Stimulated activated CD8-positive, alpha-beta memory T cell treated with anti-CD3 and anti-CD28 coated beads, Interleukin-12 subunit alpha, Interleukin-12 subunit beta, amount 100 ng/mL, for 4 hours (primary cell): Measurements from ENCODE around the gene FAM83G.
A peak's percentile ranks its signal among the peaks of the same experiment; 100 is the strongest.
"Not testable (repeated sequence)": the region's sequence is repeated elsewhere in the genome, so short reads cannot be mapped to it uniquely, and the experiment has no call there.

Source experiments
- DNase-seq: peaks from one replicate; pipeline ENCODE4 v3.0.0-alpha.2; 2020; ENCODE audit warnings: low read depth

The FAM83G gene

GRCh38 chr17:19004421-19005136 lies at the start of gene FAM83G:
Gene FAM83G, minus strand, starts transcription at chr17:19004764. Its CDS starts 723 bp downstream, at chr17:19004041.
- peak; percentile 88 for DNase-seq

- DNase-seq, result not testable (repeated sequence)
These were observed 44.3 kb upstream of the FAM83G start for GRCh38 chr17:19048826-19049225.

GRCh38 chr17:19047510-19047909 lies 42.9 kb upstream of the FAM83G start:
- DNase-seq, result not testable (repeated sequence)

- DNase-seq, result not testable (repeated sequence)
These were observed 42.3 kb upstream of the FAM83G start, which contains the start of gene GRAP for GRCh38 chr17:19046782-19047375. Gene GRAP, minus strand, starts transcription at chr17:19046957. Its CDS starts 31 bp downstream, at chr17:19046926.

GRCh38 chr17:19044643-19045042 lies 40.1 kb upstream of the FAM83G start:
- DNase-seq, result not testable (repeated sequence)

- DNase-seq, result not testable (repeated sequence)
These were observed 38.5 kb upstream of the FAM83G start for GRCh38 chr17:19043032-19043431.

- DNase-seq, result not testable (repeated sequence)
These were observed 37.8 kb upstream of the FAM83G start for GRCh38 chr17:19042369-19042768.

GRCh38 chr17:19041871-19042270 lies 37.3 kb upstream of the FAM83G start:
- DNase-seq, result not testable (repeated sequence)

GRCh38 chr17:19040350-19040749 lies 35.8 kb upstream of the FAM83G start:
- not testable (repeated sequence) for DNase-seq

GRCh38 chr17:19038730-19039129 lies 34.2 kb upstream of the FAM83G start:
- not testable (repeated sequence) for DNase-seq

- not testable (repeated sequence) for DNase-seq
These were observed 33.4 kb upstream of the FAM83G start for GRCh38 chr17:19038007-19038406.

- not testable (repeated sequence) for DNase-seq
These were observed 33.0 kb upstream of the FAM83G start for GRCh38 chr17:19037547-19037946.

GRCh38 chr17:19036186-19036585 lies 31.6 kb upstream of the FAM83G start:
- DNase-seq, result not testable (repeated sequence)

GRCh38 chr17:19032377-19032988 lies 27.9 kb upstream of the FAM83G start:
- DNase-seq, result not testable (repeated sequence)

- DNase-seq, result not testable (repeated sequence)
These were observed 27.2 kb upstream of the FAM83G start for GRCh38 chr17:19031729-19032128.

- not testable (repeated sequence) for DNase-seq
These were observed 26.3 kb upstream of the FAM83G start for GRCh38 chr17:19030771-19031449.

GRCh38 chr17:19029740-19030139 lies 25.2 kb upstream of the FAM83G start:
- DNase-seq, result not testable (repeated sequence)

GRCh38 chr17:19028671-19029070 lies 24.1 kb upstream of the FAM83G start:
- not testable (repeated sequence) for DNase-seq

- no peak for DNase-seq
These were observed 19.8 kb upstream of the FAM83G start for GRCh38 chr17:19024101-19025078.

GRCh38 chr17:19023209-19023999 lies 18.8 kb upstream of the FAM83G start:
- DNase-seq, result no peak
